AG08396 (cell line): Measurements from ENCODE around the gene CEP170B.
"Not testable (repeated sequence)": the region's sequence is repeated elsewhere in the genome, so short reads cannot be mapped to it uniquely, and the experiment has no call there.

Experiments used
- DNase-seq: peaks from one replicate; pipeline ENCODE4 v3.0.0; 2012; ENCODE audit warnings: low spot score, mixed read lengths

CEP170B gene

GRCh38 chr14:104913435-104913834, 48.4 kb downstream of the CEP170B start:
- DNase-seq, result no peak

DNA sequence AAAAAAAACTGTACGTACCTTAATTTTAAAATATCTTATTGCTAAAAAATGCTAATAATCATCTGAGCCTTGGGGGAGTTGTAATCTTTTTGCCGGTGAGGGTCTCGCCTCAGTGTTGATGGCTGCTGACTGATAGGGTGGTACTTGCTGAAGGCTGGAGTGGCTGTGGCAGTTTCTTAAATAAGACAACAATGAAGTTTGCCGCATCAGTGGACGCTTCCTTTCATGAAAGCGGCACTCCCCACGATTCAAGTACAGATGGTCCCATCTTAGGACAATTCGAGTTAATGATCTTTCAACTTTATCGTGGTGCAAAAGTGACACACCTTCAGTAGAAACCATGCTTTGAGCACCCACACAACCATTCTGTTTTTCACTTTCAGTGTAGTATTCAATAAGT, 52.0 kb downstream of the CEP170B start:
- no peak for DNase-seq

DNA sequence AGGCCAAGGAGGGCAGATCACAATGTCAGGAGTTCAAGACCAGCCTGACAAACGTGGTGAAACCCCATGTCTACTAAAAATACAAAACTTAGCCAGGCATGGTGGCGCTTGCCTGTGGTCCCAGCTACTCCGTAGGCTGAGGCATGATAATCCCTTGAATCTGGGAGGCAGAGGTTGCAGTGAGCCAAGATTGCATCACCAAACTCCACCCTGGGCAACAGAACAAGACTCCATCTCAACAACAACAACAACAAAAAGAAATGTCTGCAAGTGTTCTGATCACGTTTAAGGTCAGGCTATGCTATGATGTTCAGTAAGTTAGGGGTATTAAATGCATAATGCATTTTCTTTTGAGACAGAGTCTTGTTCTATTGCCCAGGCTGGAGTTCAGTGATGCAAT, 52.9 kb downstream of the CEP170B start:
- DNase-seq, result no peak

DNA sequence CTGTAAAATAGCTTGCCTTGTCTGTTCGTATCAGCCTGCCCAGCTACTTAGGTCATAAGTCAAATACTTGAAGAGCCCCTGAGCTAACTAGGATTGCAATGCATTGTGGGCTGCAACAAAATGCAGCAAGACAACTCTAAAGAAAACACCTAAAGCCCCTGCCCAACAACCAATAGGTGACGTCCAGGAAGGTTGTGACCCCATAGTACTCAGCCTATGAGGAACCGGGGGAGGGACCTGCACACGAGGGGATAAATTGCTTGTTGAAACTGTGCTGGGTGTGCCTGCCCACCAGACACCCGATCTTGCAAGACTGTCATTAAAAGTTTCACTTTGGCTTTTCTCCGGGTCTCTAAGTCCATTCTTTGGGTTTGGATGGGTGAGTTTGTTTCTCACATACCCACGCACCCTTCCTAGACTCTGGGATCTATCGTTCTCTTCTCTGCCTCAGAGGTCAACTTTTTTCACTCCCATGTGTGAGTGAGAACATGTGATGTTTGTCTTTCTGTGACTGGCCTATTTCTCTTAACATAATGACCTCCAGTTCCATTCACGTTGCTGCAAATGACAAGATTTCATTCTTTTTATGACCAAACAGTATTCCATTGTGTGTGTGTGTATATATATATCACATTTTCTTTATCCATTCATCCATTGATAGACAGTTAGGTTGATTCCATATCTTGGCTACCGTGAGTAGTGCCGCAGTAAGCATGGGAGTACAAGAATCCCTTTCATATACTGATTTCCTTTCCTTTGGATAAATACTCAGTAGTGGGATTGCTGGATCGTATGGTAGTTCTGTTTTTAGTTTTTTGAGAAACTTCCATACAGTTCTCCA, 54.3 kb downstream of the CEP170B start:
- not testable (repeated sequence) for DNase-seq

GRCh38 chr14:104919993-104920315, 54.9 kb downstream of the CEP170B start:
- DNase-seq, result no peak

GRCh38 chr14:104923640-104924420, 58.8 kb downstream of the CEP170B start:
- no peak for DNase-seq

- no peak for DNase-seq
These were observed 59.5 kb downstream of the CEP170B start, which contains the start of gene PLD4 for GRCh38 chr14:104924421-104925213. Gene PLD4, plus strand, starts transcription at chr14:104924879. Its CDS starts 2,262 bp downstream, at chr14:104927141.

DNA sequence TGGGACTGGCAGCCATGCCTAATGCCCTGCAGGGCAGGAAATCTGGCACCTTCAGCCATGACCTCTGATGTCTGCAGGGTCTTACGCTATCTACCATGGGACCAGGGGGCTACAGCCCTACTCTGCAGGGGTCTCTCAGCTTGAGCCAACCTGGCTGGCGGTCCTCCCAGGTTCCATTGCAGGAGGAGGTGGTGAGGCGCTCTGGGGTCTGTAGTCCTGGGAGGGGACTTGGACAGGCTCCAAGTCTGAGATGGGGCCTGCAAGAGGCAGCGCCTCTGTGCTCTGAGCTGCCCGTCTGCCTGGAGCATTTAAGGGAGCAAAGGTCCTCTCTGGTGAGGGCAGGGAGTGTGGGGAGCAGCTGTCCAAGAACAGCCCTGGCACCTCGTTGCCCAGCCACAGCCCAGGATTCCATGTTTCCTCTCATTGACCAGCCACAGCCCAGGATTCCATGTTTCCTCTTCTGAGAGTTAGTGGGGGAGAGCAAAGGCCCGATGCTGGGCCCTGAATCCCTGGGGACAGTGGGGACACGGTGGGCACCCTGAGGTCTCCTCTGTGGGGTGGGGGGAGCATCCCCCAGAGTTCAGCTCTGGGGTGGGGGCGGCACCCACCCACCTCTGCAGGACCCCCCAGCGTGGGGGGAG, 60.3 kb downstream of the CEP170B start:
- DNase-seq, result no peak

GRCh38 chr14:104925855-104926609, 61.0 kb downstream of the CEP170B start:
- DNase-seq, result peak; percentile 13

DNA sequence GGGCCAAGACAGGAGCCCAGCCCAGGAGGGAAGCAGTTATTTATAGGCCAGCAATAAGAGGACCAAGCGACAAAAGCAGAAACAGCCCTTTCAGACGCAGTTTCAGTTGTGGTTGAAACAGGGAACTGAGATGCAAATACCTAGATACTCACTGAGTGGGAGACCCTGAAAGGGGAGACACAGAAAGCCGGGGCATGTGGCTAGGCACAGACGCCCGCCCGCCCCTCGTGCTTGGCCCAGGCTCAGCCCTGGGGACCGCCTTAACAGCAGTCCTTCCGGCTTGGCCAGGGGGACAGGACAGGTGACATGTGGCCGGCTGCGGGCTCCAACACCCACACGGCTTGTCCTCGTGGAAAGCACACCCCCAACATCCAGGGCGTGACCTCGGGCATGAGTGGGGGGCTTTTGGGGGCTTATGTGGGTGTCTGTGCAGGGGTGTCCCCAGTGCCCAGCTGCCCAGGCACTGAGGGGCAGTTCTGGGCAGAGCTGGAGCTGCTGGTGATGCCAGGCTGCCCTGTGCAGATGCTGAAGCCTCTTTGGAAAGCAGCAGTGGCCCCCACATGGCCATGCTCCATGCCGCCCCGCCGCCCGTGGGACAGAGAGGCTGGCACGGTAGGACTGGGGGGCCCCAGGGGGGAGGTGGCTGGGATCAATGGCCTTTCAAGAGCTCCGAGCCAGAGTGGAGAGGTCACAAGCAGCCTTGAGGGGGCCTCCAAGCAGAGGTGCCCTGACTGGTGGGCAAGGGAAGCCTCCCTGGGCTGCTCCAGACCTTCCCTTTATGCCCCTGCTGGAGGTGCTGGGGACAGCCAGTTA, 61.8 kb downstream of the CEP170B start:
- no peak for DNase-seq

- DNase-seq, result no peak
These were observed 62.4 kb downstream of the CEP170B start for GRCh38 chr14:104927432-104927816.

DNA sequence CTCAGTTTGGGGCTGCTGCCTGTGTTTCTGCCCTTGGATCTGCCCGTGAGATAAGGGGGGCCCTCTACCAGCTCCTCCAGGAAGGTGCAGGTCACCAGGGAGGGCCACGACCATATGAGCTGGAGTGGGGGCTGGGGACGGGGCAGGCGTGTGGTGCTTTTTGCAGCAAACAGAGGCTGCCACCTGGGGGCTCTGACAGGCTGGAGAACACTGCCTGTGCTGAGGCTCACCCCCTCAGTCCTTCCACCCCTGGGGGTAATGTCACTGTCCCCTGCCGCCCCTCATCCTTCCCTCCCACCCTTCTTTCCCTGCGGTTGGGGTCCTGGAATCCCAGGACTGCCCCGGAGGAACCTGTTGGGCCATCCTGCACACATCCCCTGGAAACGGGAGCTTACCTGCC, 62.8 kb downstream of the CEP170B start:
- DNase-seq, result no peak

- DNase-seq, result peak; percentile 9
These were observed 63.5 kb downstream of the CEP170B start for GRCh38 chr14:104928391-104929133.

DNA sequence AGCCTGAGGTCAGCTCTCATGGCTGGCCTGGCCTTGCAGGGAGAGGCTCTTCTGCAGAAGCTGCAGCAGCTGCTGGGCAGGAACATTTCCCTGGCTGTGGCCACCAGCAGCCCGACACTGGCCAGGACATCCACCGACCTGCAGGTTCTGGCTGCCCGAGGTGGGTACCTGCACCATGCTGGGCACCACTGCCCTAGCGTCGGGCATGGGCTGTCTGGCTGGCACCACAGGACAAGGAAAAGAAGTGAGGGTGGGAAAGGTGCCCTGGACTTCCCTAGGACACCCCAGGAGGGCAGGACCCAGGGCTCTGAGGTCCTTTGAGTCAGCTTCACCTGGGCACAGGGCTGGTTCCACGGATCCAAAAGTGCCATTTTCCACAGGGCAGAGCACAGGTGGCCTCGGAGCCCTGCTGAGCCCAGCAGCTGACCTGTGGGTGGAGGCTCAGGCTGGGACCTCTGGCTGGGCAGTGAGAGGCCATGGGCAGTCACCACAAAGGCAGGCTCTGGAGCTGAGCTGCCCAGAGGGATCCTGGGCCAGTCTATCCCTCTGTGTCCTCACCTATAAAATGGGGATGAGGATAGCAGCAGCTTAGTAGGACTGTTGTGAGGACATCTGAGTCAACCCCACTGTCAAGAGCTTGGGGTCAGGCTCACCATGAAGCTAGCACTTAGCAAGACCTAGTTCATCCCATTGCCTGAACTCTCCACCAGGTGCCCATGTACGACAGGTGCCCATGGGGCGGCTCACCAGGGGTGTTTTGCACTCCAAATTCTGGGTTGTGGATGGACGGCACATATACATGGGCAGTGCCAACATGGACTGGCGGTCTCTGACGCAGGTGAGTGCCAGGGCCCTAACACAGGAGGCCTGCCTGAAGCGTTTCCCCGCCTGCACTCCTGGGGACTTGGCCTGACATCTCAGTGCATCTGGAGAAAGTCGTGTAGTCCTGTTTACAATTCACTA, 64.5 kb downstream of the CEP170B start:
- no peak for DNase-seq

- DNase-seq, result peak; percentile 26
These were observed 65.6 kb downstream of the CEP170B start for GRCh38 chr14:104930526-104931303.

DNA sequence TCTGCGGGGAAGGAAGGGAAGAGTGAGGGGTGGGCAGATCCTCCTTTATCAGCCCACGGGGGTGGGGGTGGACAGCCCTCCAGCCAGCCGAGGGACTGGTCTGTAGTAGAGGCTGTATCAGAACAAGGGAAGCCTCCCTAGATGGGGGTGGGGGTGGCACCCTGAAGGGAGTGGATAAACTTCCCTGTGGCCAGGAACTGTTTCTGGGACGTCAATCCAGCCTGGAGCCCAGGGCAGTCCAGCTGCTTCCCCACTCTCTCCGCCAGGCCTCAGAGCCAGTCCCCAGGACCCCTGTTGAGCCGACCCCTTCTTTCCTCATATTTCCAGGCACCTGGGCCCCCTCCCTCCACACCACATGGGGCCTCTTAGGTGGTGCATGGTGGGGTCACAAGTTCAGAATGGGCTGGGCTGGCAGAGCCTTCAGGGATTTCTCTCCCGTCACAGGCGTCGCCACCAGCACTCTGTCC, 66.3 kb downstream of the CEP170B start:
- peak; percentile 9 for DNase-seq
